Bronchial epithelial cell (primary cell): Measurements from ENCODE around the gene INHBB. TPM values are rescaled to one million over a fixed set of nuclear protein-coding genes. Genes with fewer than 3 reads are reported as not detected.

Experiments
- DNase-seq: peaks from one replicate; pipeline ENCODE4 v3.0.0-alpha.2; 2010; ENCODE audit warnings: low read depth
- FAIRE-seq: peaks from 2 replicates; lab custom pipeline; 2011; peaks lifted over from hg19 to GRCh38; lab: Jason Lieb, UNC
- H3K27me3 ChIP-seq: 2 replicates; pipeline ENCODE4 v1.5.1; 2011; ENCODE audit warnings: low read length; ENCODE audit not compliant: control insufficient read depth, insufficient read depth
- H3K36me3 ChIP-seq: 2 replicates; pipeline ENCODE4 v1.5.1; 2011; ENCODE audit warnings: low read length; ENCODE audit not compliant: control insufficient read depth, insufficient read depth
- H3K4me3 ChIP-seq: 2 replicates; pipeline ENCODE4 v1.5.1; 2011; ENCODE audit warnings: mild to moderate bottlenecking, low read depth, low read length, control low read depth
- total RNA-seq: library from RNA; depleted of rRNA; stranded (reverse); fragments of >200 nt; gene quantifications from 2 replicates; pipeline ENCODE4 v1.2.1, GENCODE V29; 2014
- TF ChIP-seq, protein P1 (sequence below): IDR thresholded peaks from 2 replicates; pipeline ENCODE4 v1.5.1; 2011; ENCODE audit warnings: mild to moderate bottlenecking, moderate library complexity, low read length, control low read depth, inconsistent platforms; ENCODE audit not compliant: insufficient read depth, severe bottlenecking

Gene INHBB
- total RNA-seq, 1 donor from 2014 or later, result 0.53 TPM

DNA sequence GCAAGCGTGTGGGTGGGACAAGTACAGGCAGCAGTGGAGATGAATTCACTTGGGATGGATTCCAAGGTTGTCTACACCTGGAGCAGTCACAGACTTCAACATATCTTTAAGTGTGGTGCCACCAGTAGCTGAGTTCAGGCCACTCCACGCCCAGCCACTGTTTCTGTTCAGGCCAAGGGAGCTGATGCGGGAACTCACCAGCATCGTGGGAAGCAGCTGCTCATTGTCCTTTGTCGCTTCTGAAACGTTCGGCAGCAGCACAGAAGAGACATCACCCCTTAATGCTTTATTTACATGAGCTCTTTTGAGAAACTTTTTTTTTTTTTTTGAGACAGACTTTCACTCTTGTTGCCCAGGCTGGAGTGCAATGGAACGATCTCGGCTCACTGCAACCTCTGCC, 19.9 kb upstream of the INHBB start:
- Histone ChIP-seq H3K4me3 (no peak overlapping the region), H3K27me3 (no peaks in the 10 kb centered on the region), H3K36me3 (no peaks in the 10 kb centered on the region)
- no peak for DNase-seq
- no peak for FAIRE-seq
- TF ChIP-seq, protein P1, sequence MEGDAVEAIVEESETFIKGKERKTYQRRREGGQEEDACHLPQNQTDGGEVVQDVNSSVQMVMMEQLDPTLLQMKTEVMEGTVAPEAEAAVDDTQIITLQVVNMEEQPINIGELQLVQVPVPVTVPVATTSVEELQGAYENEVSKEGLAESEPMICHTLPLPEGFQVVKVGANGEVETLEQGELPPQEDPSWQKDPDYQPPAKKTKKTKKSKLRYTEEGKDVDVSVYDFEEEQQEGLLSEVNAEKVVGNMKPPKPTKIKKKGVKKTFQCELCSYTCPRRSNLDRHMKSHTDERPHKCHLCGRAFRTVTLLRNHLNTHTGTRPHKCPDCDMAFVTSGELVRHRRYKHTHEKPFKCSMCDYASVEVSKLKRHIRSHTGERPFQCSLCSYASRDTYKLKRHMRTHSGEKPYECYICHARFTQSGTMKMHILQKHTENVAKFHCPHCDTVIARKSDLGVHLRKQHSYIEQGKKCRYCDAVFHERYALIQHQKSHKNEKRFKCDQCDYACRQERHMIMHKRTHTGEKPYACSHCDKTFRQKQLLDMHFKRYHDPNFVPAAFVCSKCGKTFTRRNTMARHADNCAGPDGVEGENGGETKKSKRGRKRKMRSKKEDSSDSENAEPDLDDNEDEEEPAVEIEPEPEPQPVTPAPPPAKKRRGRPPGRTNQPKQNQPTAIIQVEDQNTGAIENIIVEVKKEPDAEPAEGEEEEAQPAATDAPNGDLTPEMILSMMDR, result no peak

DNA sequence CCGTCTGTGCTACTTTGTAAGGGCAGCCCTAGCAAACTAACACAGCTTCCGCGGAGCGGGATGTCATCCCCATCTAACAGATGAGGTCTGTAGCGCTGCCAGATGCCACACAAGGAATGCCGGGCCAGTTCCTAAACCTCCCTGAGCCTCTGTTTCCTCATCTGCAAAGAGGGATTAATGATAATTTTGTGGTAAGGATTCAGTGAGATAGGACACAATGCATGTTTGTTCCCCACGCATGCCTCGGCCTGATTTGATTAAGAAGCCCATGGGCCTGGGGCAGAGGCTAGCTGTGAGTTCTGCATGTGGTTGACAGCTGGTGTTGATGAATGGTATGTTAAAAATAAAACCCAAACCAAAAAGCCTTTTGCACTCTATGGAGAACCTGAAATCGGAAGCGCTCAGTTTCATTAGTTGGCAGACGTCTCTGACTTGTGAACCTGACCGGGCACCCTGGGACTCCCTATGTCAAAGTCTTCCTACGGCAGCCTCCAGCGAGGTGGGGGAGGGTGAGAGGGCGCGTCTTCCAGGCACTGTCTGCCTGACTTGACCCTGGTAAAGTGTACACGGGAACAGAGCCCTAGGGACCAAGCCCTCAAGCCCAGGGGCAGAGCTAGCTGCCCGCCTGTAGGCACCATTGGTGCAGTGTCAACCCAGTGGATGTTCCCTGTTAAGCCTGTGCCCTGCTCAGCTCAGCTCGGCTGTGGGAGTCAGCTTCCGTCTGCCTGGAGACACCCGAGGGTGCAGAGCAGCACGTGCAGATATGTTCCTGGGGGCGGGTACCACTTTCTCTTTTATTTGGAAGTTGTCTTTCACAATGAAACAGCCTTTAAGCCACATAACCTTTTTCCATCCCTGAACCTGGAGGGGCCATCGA, 14.8 kb upstream of the INHBB start:
- FAIRE-seq, result no peak
- H3K4me3 ChIP-seq, result no peak overlapping the region

GRCh38 chr2:120331903-120332302, 14.0 kb upstream of the INHBB start:
- TF ChIP-seq, protein P1, result no peak
- FAIRE-seq, result no peak
- H3K27me3 ChIP-seq, result no peaks in the 10 kb centered on the region
- no peak for DNase-seq
- no peaks in the 10 kb centered on the region for H3K36me3 ChIP-seq
- no peak overlapping the region for H3K4me3 ChIP-seq

More for the DNA sequence above, 14.8 kb upstream of the INHBB start:
- no peaks in the 10 kb centered on the region for H3K27me3 ChIP-seq
- TF ChIP-seq, protein P1, result no peak
- H3K36me3 ChIP-seq, result no peaks in the 10 kb centered on the region
- DNase-seq, result no peak

DNA sequence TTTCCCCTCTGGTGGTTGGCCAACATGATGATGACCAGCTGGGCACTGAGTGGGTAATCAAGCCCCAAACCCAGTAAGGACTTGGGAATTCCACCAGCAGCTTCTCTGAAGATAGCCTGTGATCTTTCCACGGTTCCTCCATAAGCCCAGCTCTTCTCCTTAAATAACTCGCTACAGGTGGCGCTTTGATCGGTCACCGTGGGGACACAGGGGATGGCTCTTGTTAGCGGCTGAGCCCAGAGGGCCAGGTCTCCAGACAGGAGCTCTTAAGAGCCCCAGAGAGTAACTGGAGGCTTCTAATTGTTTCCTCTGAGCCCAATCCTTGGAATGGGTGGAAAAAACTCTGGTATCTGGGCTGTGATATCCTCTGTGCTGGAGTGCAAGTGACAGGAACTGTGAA, 13.6 kb upstream of the INHBB start:
- FAIRE-seq (no peak), DNase-seq (no peak)

DNA sequence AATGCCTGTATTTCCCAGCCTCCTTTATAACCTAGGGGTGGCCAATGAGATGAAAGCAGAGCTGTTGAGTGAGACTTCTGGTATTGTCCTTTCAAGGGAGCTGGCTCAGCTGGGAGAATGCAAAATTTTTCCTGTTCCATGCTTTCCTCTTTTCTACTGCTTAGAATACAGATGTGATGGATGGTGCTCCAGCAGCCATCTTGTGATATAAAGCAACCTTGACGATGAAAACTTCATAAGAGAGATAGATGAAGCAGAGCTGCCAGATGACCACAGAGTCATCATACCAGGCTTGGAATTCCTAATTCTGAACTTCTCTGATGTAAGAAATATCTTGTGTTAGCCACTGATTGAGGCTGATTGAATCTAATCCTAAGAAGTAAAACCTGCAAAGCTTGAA, 11.9 kb upstream of the INHBB start:
- H3K27me3 ChIP-seq, result no peaks in the 10 kb centered on the region
- FAIRE-seq (no peak), DNase-seq (no peak)
- no peaks in the 10 kb centered on the region for H3K36me3 ChIP-seq
- H3K4me3 ChIP-seq, result no peak overlapping the region
- TF ChIP-seq, protein P1, result no peak

More for the DNA sequence above, 13.6 kb upstream of the INHBB start:
- Histone ChIP-seq H3K36me3 (no peaks in the 10 kb centered on the region), H3K4me3 (no peak overlapping the region), H3K27me3 (no peaks in the 10 kb centered on the region)
- TF ChIP-seq, protein P1, result no peak
